ENCODE data around the gene TBKBP1. TPM values are rescaled to one million over a fixed set of nuclear protein-coding genes. Genes with fewer than 3 reads are reported as not detected.

The TBKBP1 gene
- total and polyA plus RNA-seq, 2 donors (not counting 3 experiments of a cell fraction or from before 2014, with no cell fraction given): 7.0 to 11.7 TPM

GRCh38 chr17:47738178-47738577, 44.2 kb downstream of the TBKBP1 start:
- DNase-seq (ENCODE audit: low read depth, low spot score) (no peak), FAIRE-seq (no peak)
- H4K20me1 ChIP-seq (replicated peaks; ENCODE audit: control insufficient read depth, extremely low read depth, insufficient read depth, low read length): no peaks in the 10 kb centered on the region
- no peaks in the 10 kb centered on the region for H3K4me1 ChIP-seq (ENCODE audit: control insufficient read depth, extremely low read depth, insufficient read depth, low read length)
- intact Hi-C loops (cut with micrococcal nuclease) (no loop called here), dilution Hi-C loops (cut with MboI; ENCODE audit: extremely low pct_ligation_motif_present, low sequenced_read_pairs) (no loop called here)
- H3K27ac ChIP-seq (ENCODE audit: insufficient read depth, low read depth, low read length): no peak overlapping the region
- POLR2A ChIA-PET: no interaction called here
- no peaks in the 10 kb centered on the region for H3K36me3 ChIP-seq (ENCODE audit: control insufficient read depth in 2 of 2, extremely low read depth in 1 of 2, insufficient read depth in 2 of 2, low read length in 2 of 2)
- H3K9me1 ChIP-seq (replicated peaks; ENCODE audit: control insufficient read depth, extremely low read depth, insufficient read depth, low read length): no peaks in the 10 kb centered on the region
- CTCF ChIA-PET: interaction anchor here (1.0 kb wide), 1 partner anchor 28 kb away, joined by 3 read pairs; no protein-coding TSS in a partner anchor
- H3K9ac ChIP-seq (replicated peaks; ENCODE audit: extremely low read depth, insufficient read depth, low read length): no peak overlapping the region
- H3K79me2 ChIP-seq (ENCODE audit: control insufficient read depth, insufficient read depth, low read length): no peaks in the 10 kb centered on the region
- H3K27me3 ChIP-seq (ENCODE audit: control insufficient read depth in 2 of 2, insufficient read depth in 2 of 2, low read length in 2 of 2): peaks cover 17 to 19% of the 10 kb centered on the region in 2 experiments
- no peaks in the 10 kb centered on the region for H3K9me3 ChIP-seq (replicated peaks; ENCODE audit: control insufficient read depth, insufficient read depth, low read length)
- BruUV-seq (replicated peaks): no TSS peak
- no peak overlapping the region for H3K4me3 ChIP-seq (replicated peaks in 1 of 3; ENCODE audit: insufficient read depth in 1 of 3, low read depth in 1 of 3, low read length in 3 of 3)
- no peak overlapping the region for H3K4me2 ChIP-seq (ENCODE audit: insufficient read depth, low read length)
- TF ChIP-seq MAX (IDR thresholded peaks at IDR 0.05; ENCODE audit: insufficient read depth, insufficient read length) (no peak), POLR2A (IDR thresholded peaks at IDR 0.05; ENCODE audit: low read depth, low read length) (no peak), GATA2 (IDR thresholded peaks at IDR 0.05; ENCODE audit: insufficient read depth, insufficient read length, low read depth, low read length) (no peak), EZH2 (IDR thresholded peaks at IDR 0.05; ENCODE audit: borderline replicate concordance, low read depth, low read length, severe bottlenecking) (no peak), MYC (IDR thresholded peaks at IDR 0.05; ENCODE audit: low read depth, low read length) (no peak), CTCF (IDR thresholded peaks at IDR 0.05; ENCODE audit: extremely low read depth in 1 of 2, insufficient read depth in 1 of 2, low read depth in 1 of 2, low read length in 2 of 2) (no peak), POLR2AphosphoS5 (IDR thresholded peaks at IDR 0.05; ENCODE audit: insufficient read depth, low read depth, low read length) (no peak), FOS (IDR thresholded peaks at IDR 0.05; ENCODE audit: borderline replicate concordance, insufficient read depth, low read length) (no peak), JUN (IDR thresholded peaks at IDR 0.05; ENCODE audit: borderline replicate concordance, insufficient read depth, insufficient read length, low read depth) (no peak)
- no peak overlapping the region for H2AFZ ChIP-seq (ENCODE audit: low read depth, low read length)
